ENCODE data around the gene ELMOD3. TPM values are rescaled to one million over a fixed set of nuclear protein-coding genes. Genes with fewer than 3 reads are reported as not detected.

ELMOD3 gene
- total and polyA plus RNA-seq, 4 donors = 5.5 to 15.8 (median 8.0) TPM

- Histone ChIP-seq H3K27ac (ENCODE audit: low read depth in 1 of 2, low read length in 2 of 2) (peak overlapping the region; percentile 73 to 85), H3K27me3 (ENCODE audit: control insufficient read depth in 4 of 4, insufficient read depth in 4 of 4, low read length in 3 of 4) (no peaks in the 10 kb centered on the region), H3K4me3 (ENCODE audit: low read depth in 1 of 3, low read length in 3 of 3) (peak overlapping the region; percentile 68 to 86 (median 83)), H3K9me3 (ENCODE audit: control insufficient read depth in 4 of 4, low read length in 3 of 4) (no peaks in the 10 kb centered on the region), H3K36me3 (ENCODE audit: control insufficient read depth in 4 of 4, insufficient read depth in 3 of 4, low read depth in 1 of 4, low read length in 3 of 4) (peaks cover 3 to 33% (median 27%) of the 10 kb centered on the region in 4 donors), H3K4me1 (ENCODE audit: control insufficient read depth in 4 of 4, insufficient read depth in 4 of 4, low read length in 3 of 4) (peaks cover 6 to 24% (median 16%) of the 10 kb centered on the region in 4 donors), H3K9ac (ENCODE audit: low read depth in 1 of 2, low read length in 2 of 2) (peak overlapping the region; percentile 42 to 90)
- WGBS = 6% methylated on average over 16 of the region's 16 CpGs
- DNase-seq (ENCODE audit: low spot score) = no peak
- TF ChIP-seq MAX (IDR thresholded peaks at IDR 0.05) (peak; percentile 35), RXRA (IDR thresholded peaks at IDR 0.05) (peak in 1 of 2 donors; percentile 67), YY1 (IDR thresholded peaks at IDR 0.05) (no peak), JUND (IDR thresholded peaks at IDR 0.05) (peak in 1 of 2 donors; percentile 45), ZBTB33 (IDR thresholded peaks at IDR 0.05) (no peak), HNF4A (conservative IDR thresholded peaks at IDR 0.05) (peak in 1 of 2 donors; percentile 35), FOXA2 (IDR thresholded peaks at IDR 0.05) (no peak)
Measured at GRCh38 chr2:85353876-85354285, 688 bp upstream of the ELMOD3 start.

GRCh38 chr2:85355073-85355410 is 473 bp downstream of the ELMOD3 start:
- H3K4me3 ChIP-seq (ENCODE audit: low read depth in 1 of 3, low read length in 3 of 3) = peak overlapping the region; percentile 64 to 82 (median 81)

More at GRCh38 chr2:85355073-85355410, 473 bp downstream of the ELMOD3 start:
- Histone ChIP-seq H3K9ac (ENCODE audit: low read depth in 1 of 2, low read length in 2 of 2) (peak overlapping the region; percentile 70 to 92), H3K36me3 (ENCODE audit: control insufficient read depth in 4 of 4, insufficient read depth in 3 of 4, low read depth in 1 of 4, low read length in 3 of 4) (peaks cover 3 to 23% (median 16%) of the 10 kb centered on the region in 4 donors), H3K27me3 (ENCODE audit: control insufficient read depth in 4 of 4, insufficient read depth in 4 of 4, low read length in 3 of 4) (no peaks in the 10 kb centered on the region), H3K9me3 (ENCODE audit: control insufficient read depth in 4 of 4, low read length in 3 of 4) (no peaks in the 10 kb centered on the region), H3K4me1 (ENCODE audit: control insufficient read depth in 4 of 4, insufficient read depth in 4 of 4, low read length in 3 of 4) (peaks cover 6 to 24% (median 16%) of the 10 kb centered on the region in 4 donors), H3K27ac (ENCODE audit: low read depth in 1 of 2, low read length in 2 of 2) (peak overlapping the region; percentile 73 to 85)
- no peak for TF ChIP-seq TAF1 (conservative IDR thresholded peaks at IDR 0.05)
- TF ChIP-seq CTCF (IDR thresholded peaks at IDR 0.05; ENCODE audit: low read depth, low read length, missing input control) = no peak
- TF ChIP-seq ZBTB33 (IDR thresholded peaks at IDR 0.05) = no peak
- no peak for TF ChIP-seq RAD21 (IDR thresholded peaks at IDR 0.05)
- TF ChIP-seq YY1 (IDR thresholded peaks at IDR 0.05) = no peak
- TF ChIP-seq GABPA (IDR thresholded peaks at IDR 0.05 in 1 of 2, conservative IDR thresholded peaks at IDR 0.05 in 1 of 2) = no peak
- no peak for TF ChIP-seq RXRA (IDR thresholded peaks at IDR 0.05)
- TF ChIP-seq ATF3 (IDR thresholded peaks at IDR 0.05) = no peak
- TF ChIP-seq SP1 (IDR thresholded peaks at IDR 0.05) = no peak
- no peak for TF ChIP-seq REST (IDR thresholded peaks at IDR 0.05)
- no peak for TF ChIP-seq HNF4A (conservative IDR thresholded peaks at IDR 0.05)
- no peak for TF ChIP-seq MAX (IDR thresholded peaks at IDR 0.05)
- TF ChIP-seq JUND (IDR thresholded peaks at IDR 0.05) = no peak
- no peak for TF ChIP-seq NR2F2 (IDR thresholded peaks at IDR 0.05)
- no peak for TF ChIP-seq HNF4G (IDR thresholded peaks at IDR 0.05)
- no peak for TF ChIP-seq EGR1 (IDR thresholded peaks at IDR 0.05; ENCODE audit: low read depth in 2 of 2)
- TF ChIP-seq FOXA2 (IDR thresholded peaks at IDR 0.05) = no peak
- 8% methylated on average over 10 of the region's 10 CpGs for WGBS
- no peak for DNase-seq (ENCODE audit: low spot score)
